Measurements from ENCODE around the gene UNC13D.

- no peak for TF ChIP-seq POLR2AphosphoS5 (IDR thresholded peaks at IDR 0.05)
- TF ChIP-seq POLR2A (IDR thresholded peaks at IDR 0.05) = no peak
- no peak for TF ChIP-seq CTCF (IDR thresholded peaks at IDR 0.05)
- TF ChIP-seq EP300 (IDR thresholded peaks at IDR 0.05) = no peak
These were observed 30.3 kb upstream of the UNC13D start for GRCh38 chr17:75874323-75875181.

Data from sigmoid colon (tissue), 4 donors.